Skeletal muscle satellite cell (primary cell): ENCODE measurements around the gene PLAAT1.

Source experiments
- H3K27me3 ChIP-seq: 2 replicates; pipeline ENCODE4 v1.7.0; 2013; ENCODE audit warnings: low read length; ENCODE audit not compliant: control insufficient read depth, insufficient read depth
- H3K36me3 ChIP-seq: 2 replicates; pipeline ENCODE4 v1.7.0; 2013; ENCODE audit warnings: mild to moderate bottlenecking, control low read depth, low read length; ENCODE audit not compliant: insufficient read depth
- H3K4me1 ChIP-seq: 2 replicates; pipeline ENCODE4 v1.7.0; 2013; ENCODE audit warnings: low read length; ENCODE audit not compliant: control insufficient read depth, insufficient read depth
- H3K4me2 ChIP-seq: 2 replicates; pipeline ENCODE4 v1.7.0; 2013; ENCODE audit warnings: mild to moderate bottlenecking, low read length
- H3K4me3 ChIP-seq: 2 replicates; pipeline ENCODE4 v1.7.0; 2013; ENCODE audit warnings: low read length
- H3K9ac ChIP-seq: 2 replicates; pipeline ENCODE4 v1.7.0; 2013; ENCODE audit warnings: mild to moderate bottlenecking, low read depth, low read length, moderate library complexity
- H3K9me3 ChIP-seq: replicated peaks from 2 replicates; pipeline ENCODE4 v1.7.0; 2013; ENCODE audit warnings: mild to moderate bottlenecking, control low read depth, low read length

PLAAT1 gene

GRCh38 chr3:193229851-193230420 is 11.1 kb upstream of the PLAAT1 start:
- Histone ChIP-seq H3K9ac (no peak overlapping the region), H3K36me3 (no peaks in the 10 kb centered on the region), H3K27me3 (no peaks in the 10 kb centered on the region), H3K4me2 (no peak overlapping the region), H3K9me3 (no peaks in the 10 kb centered on the region), H3K4me3 (no peak overlapping the region), H3K4me1 (no peaks in the 10 kb centered on the region)

GRCh38 chr3:193230610-193231009 is 10.4 kb upstream of the PLAAT1 start:
- Histone ChIP-seq H3K9me3 (no peaks in the 10 kb centered on the region), H3K4me3 (no peak overlapping the region), H3K36me3 (no peaks in the 10 kb centered on the region), H3K4me1 (no peaks in the 10 kb centered on the region), H3K4me2 (no peak overlapping the region), H3K9ac (no peak overlapping the region), H3K27me3 (no peaks in the 10 kb centered on the region)

GRCh38 chr3:193231201-193231600 is 9.8 kb upstream of the PLAAT1 start:
- Histone ChIP-seq H3K27me3 (no peaks in the 10 kb centered on the region), H3K36me3 (no peaks in the 10 kb centered on the region), H3K4me1 (no peaks in the 10 kb centered on the region), H3K4me2 (no peak overlapping the region), H3K4me3 (no peak overlapping the region), H3K9ac (no peak overlapping the region), H3K9me3 (no peaks in the 10 kb centered on the region)

- no peak overlapping the region for H3K4me3 ChIP-seq
- no peaks in the 10 kb centered on the region for H3K36me3 ChIP-seq
- H3K4me1 ChIP-seq: peaks cover 3% of the 10 kb centered on the region
- no peak overlapping the region for H3K4me2 ChIP-seq
- H3K9ac ChIP-seq: no peak overlapping the region
- H3K27me3 ChIP-seq: no peaks in the 10 kb centered on the region
- H3K9me3 ChIP-seq: no peaks in the 10 kb centered on the region
Observed at GRCh38 chr3:193236599-193236998, 4.4 kb upstream of the PLAAT1 start.

- H3K27me3 ChIP-seq: no peaks in the 10 kb centered on the region
- H3K36me3 ChIP-seq: no peaks in the 10 kb centered on the region
- peaks cover 3% of the 10 kb centered on the region for H3K4me1 ChIP-seq
- H3K4me3 ChIP-seq: no peak overlapping the region
- no peaks in the 10 kb centered on the region for H3K9me3 ChIP-seq
- H3K9ac ChIP-seq: no peak overlapping the region
- H3K4me2 ChIP-seq: no peak overlapping the region
Observed at GRCh38 chr3:193237030-193237429, 4.0 kb upstream of the PLAAT1 start.

- no peaks in the 10 kb centered on the region for H3K9me3 ChIP-seq
- H3K4me3 ChIP-seq: peak overlapping the region; percentile 64
- H3K36me3 ChIP-seq: no peaks in the 10 kb centered on the region
- peaks cover 3% of the 10 kb centered on the region for H3K4me1 ChIP-seq
- H3K4me2 ChIP-seq: peak overlapping the region; percentile 87
- H3K27me3 ChIP-seq: peaks cover 3% of the 10 kb centered on the region
- H3K9ac ChIP-seq: no peak overlapping the region
Observed at GRCh38 chr3:193240436-193240849, 579 bp upstream of the PLAAT1 start.

- peaks cover 3% of the 10 kb centered on the region for H3K4me1 ChIP-seq
- no peak overlapping the region for H3K9ac ChIP-seq
- no peaks in the 10 kb centered on the region for H3K36me3 ChIP-seq
- H3K9me3 ChIP-seq: no peaks in the 10 kb centered on the region
- H3K27me3 ChIP-seq: peaks cover 3% of the 10 kb centered on the region
- peak overlapping the region; percentile 64 for H3K4me3 ChIP-seq
- H3K4me2 ChIP-seq: peak overlapping the region; percentile 87
Observed at GRCh38 chr3:193241716-193242115, 694 bp downstream of the PLAAT1 start.

- Histone ChIP-seq H3K9me3 (no peaks in the 10 kb centered on the region), H3K4me1 (peaks cover 3% of the 10 kb centered on the region), H3K36me3 (no peaks in the 10 kb centered on the region), H3K4me3 (no peak overlapping the region), H3K27me3 (peaks cover 3% of the 10 kb centered on the region), H3K9ac (no peak overlapping the region), H3K4me2 (no peak overlapping the region)
Observed at GRCh38 chr3:193243571-193243970, 2.5 kb downstream of the PLAAT1 start.

GRCh38 chr3:193248848-193249468 is 7.9 kb downstream of the PLAAT1 start:
- H3K4me2 ChIP-seq: no peak overlapping the region
- H3K9ac ChIP-seq: no peak overlapping the region
- no peak overlapping the region for H3K4me3 ChIP-seq
- H3K36me3 ChIP-seq: no peaks in the 10 kb centered on the region
- H3K4me1 ChIP-seq: no peaks in the 10 kb centered on the region
- no peaks in the 10 kb centered on the region for H3K9me3 ChIP-seq
- H3K27me3 ChIP-seq: no peaks in the 10 kb centered on the region

GRCh38 chr3:193250492-193250891 is 9.5 kb downstream of the PLAAT1 start:
- Histone ChIP-seq H3K4me3 (no peak overlapping the region), H3K27me3 (no peaks in the 10 kb centered on the region), H3K9ac (no peak overlapping the region), H3K4me2 (no peak overlapping the region), H3K9me3 (no peaks in the 10 kb centered on the region), H3K4me1 (no peaks in the 10 kb centered on the region), H3K36me3 (no peaks in the 10 kb centered on the region)

GRCh38 chr3:193253986-193254660 is 13.1 kb downstream of the PLAAT1 start:
- no peak overlapping the region for H3K9ac ChIP-seq
- no peaks in the 10 kb centered on the region for H3K4me1 ChIP-seq
- no peaks in the 10 kb centered on the region for H3K36me3 ChIP-seq
- H3K27me3 ChIP-seq: no peaks in the 10 kb centered on the region
- no peaks in the 10 kb centered on the region for H3K9me3 ChIP-seq
- H3K4me2 ChIP-seq: no peak overlapping the region
- no peak overlapping the region for H3K4me3 ChIP-seq

GRCh38 chr3:193261970-193262369 is 20.9 kb downstream of the PLAAT1 start:
- H3K9ac ChIP-seq: no peak overlapping the region
- H3K9me3 ChIP-seq: no peaks in the 10 kb centered on the region
- no peak overlapping the region for H3K4me2 ChIP-seq
- H3K27me3 ChIP-seq: no peaks in the 10 kb centered on the region
- H3K4me3 ChIP-seq: no peak overlapping the region
- no peaks in the 10 kb centered on the region for H3K4me1 ChIP-seq
- H3K36me3 ChIP-seq: no peaks in the 10 kb centered on the region
